ENCODE measurements around the gene RFNG.

RFNG gene

GRCh38 chr17:81999976-82000802 lies 51.4 kb downstream of the RFNG start:
- DNase-seq (ENCODE audit: low read depth): no peak

DNA sequence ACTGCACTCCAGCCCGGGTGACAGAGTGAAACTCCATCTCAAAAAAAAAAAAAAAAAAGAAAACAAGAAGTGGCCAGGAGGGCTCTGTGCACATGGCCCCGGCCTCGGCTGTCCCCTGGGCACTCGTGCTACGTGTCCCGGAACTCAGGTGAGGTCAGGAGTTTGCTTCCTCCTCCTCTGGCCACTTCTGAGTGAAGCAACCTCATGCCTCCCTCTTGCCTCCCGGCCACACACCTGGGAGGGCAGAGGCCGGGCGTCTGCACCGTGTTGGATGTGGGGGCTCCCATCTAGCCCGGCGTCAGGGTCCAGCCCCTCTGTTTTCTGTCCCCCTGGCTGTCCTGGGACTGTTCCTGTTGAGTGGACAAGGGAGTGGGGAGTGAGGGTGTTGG lies 52.0 kb downstream of the RFNG start:
- no peak for DNase-seq (ENCODE audit: low read depth)

DNA sequence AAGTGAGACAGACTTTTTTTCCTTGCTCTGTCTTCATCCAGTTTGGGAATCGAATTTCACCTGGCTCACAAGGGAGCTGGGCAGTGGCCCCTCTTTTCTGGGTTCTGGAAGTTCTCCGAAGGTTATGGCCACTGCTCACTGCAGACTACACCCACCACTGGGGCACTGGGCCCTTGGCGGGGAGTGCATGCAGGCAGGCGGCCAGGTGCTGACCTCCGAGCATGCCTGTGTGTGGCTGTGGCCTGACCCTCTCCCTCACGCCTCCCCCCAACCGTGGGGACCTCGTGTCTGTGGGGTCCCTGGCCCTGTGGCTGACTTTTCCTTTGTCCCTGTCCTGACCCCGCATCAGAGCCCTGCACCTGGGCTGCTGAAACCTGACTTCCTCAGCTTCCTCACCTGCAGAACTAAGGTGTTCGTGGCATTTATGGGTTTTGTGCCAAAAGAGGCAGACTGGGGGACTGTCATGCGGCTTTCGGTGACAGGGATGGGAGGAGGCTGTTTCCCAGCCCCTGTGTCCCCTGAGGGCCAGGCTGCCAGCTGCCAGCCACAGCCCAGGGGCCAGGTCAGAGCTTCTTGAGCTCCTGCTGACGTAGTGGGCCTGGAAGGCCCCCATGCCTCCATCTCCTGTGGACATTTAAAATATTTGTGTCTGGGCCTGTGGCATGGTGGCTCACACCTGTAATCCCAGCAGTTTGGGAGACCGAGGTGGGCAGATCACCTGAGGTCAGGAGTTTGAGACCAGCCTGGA lies 52.7 kb downstream of the RFNG start:
- DNase-seq (ENCODE audit: low read depth): no peak

DNA sequence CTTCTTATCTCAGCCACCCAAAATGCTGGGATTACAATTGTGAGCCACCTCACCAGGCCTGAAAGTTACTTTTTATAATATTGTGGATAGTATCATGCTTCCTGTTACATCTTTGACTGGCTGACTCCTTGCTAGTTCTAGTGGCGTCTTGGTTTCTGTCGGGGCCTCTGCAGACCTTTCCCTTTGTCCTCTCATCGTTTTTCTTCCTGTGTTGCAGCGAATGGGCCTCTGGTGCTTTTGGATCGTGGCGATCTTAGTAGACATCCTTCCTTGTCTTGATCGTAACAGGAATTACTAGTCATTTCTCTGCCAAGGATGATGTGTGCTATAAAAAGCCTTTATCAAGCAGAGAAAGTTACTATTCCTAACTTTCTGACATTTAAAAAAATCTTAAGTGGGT lies 53.4 kb downstream of the RFNG start:
- DNase-seq (ENCODE audit: low read depth): no peak
